OCI-LY3 (cell line): ENCODE results near the gene METTL4.

Experiments used
- H2AFZ ChIP-seq: fragments of 200-600, 300-600 bp; shearing (Covaris generic); 2 replicates; pipeline ENCODE4 v1.6.0; 2014; ENCODE audit warnings: antibody characterized with exemption, low read depth, low read length
- H3K27ac ChIP-seq: fragments of 200-600, 300-600 bp; sonication (generic); 2 replicates; pipeline ENCODE4 v1.5.1; 2014; ENCODE audit warnings: mild to moderate bottlenecking, low read length, moderate library complexity, mixed read lengths
- H3K27me3 ChIP-seq: fragments of 200-600, 300-600 bp; sonication (generic); 2 replicates; pipeline ENCODE4 v1.6.1; 2014; ENCODE audit warnings: low read depth, low read length, mixed read lengths
- H3K36me3 ChIP-seq: fragments of 200-600, 300-600 bp; sonication (generic); replicated peaks from 2 replicates; pipeline ENCODE3; 2014; ENCODE audit warnings: low read depth, low read length, mixed read lengths
- H3K4me1 ChIP-seq: fragments of 300-600, 200-600 bp; sonication (generic); 2 replicates; pipeline ENCODE4 v1.6.1; 2014; ENCODE audit warnings: low read length, mixed read lengths
- H3K4me2 ChIP-seq: fragments of 200-600, 300-600 bp; sonication (generic); 2 replicates; pipeline ENCODE4 v1.6.1; 2014; ENCODE audit warnings: low read length, mixed read lengths
- H3K4me3 ChIP-seq: fragments of 300-600, 200-600 bp; sonication (generic); 2 replicates; pipeline ENCODE4 v1.5.1; 2014; ENCODE audit warnings: antibody characterized with exemption, mild to moderate bottlenecking, low read length, moderate library complexity
- H3K79me2 ChIP-seq: fragments of 300-600, 200-600 bp; shearing (Covaris generic); 2 replicates; pipeline ENCODE4 v1.6.1; 2014; ENCODE audit warnings: mild to moderate bottlenecking, low read length, mixed read lengths
- H3K9ac ChIP-seq: fragments of 300-600, 200-600 bp; shearing (Covaris generic); 2 replicates; pipeline ENCODE4 v1.6.0; 2014; ENCODE audit warnings: mild to moderate bottlenecking, low read length, moderate library complexity
- H3K9me3 ChIP-seq: fragments of 200-600, 300-600 bp; shearing (Covaris generic); 2 replicates; pipeline ENCODE4 v1.6.1; 2014; ENCODE audit warnings: low read length, mixed read lengths; ENCODE audit not compliant: insufficient read depth
- H4K20me1 ChIP-seq: fragments of 200-600, 300-600 bp; sonication (generic); 2 replicates; pipeline ENCODE4 v1.6.1; 2016; ENCODE audit warnings: low read length, mixed read lengths; ENCODE audit not compliant: insufficient read depth
- CTCF ChIP-seq: fragments of 200-600, 300-600 bp; sonication (generic); IDR thresholded peaks from 2 replicates; pipeline ENCODE4 v1.5.1; 2014; ENCODE audit warnings: antibody characterized with exemption, low read length, low read depth
- EZH2phosphoT487 ChIP-seq: fragments of 200-600 bp; shearing (Covaris generic); IDR thresholded peaks from 2 replicates; pipeline ENCODE4 v1.6.1; 2018; ENCODE audit warnings: antibody characterized with exemption, mixed run types, low read depth

Gene METTL4

GRCh38 chr18:2508155-2508554, 63.1 kb downstream of the METTL4 start:
- H3K4me1 ChIP-seq, result no peaks in the 10 kb centered on the region
- no peak overlapping the region for H3K9ac ChIP-seq
- H3K9me3 ChIP-seq, result no peaks in the 10 kb centered on the region
- H3K36me3 ChIP-seq, result no peaks in the 10 kb centered on the region
- no peak overlapping the region for H2AFZ ChIP-seq
- no peaks in the 10 kb centered on the region for H3K79me2 ChIP-seq
- no peak for TF ChIP-seq EZH2phosphoT487
- TF ChIP-seq CTCF, result no peak
- no peak overlapping the region for H3K4me2 ChIP-seq
- no peak overlapping the region for H3K4me3 ChIP-seq
- H3K27me3 ChIP-seq, result no peaks in the 10 kb centered on the region
- H4K20me1 ChIP-seq, result no peaks in the 10 kb centered on the region
- H3K27ac ChIP-seq, result no peak overlapping the region

GRCh38 chr18:2504642-2505041, 66.7 kb downstream of the METTL4 start:
- Histone ChIP-seq H3K4me1 (no peaks in the 10 kb centered on the region), H3K4me3 (no peak overlapping the region), H3K27me3 (no peaks in the 10 kb centered on the region), H3K36me3 (no peaks in the 10 kb centered on the region), H3K9me3 (no peaks in the 10 kb centered on the region), H3K4me2 (no peak overlapping the region), H2AFZ (no peak overlapping the region), H3K9ac (no peak overlapping the region), H3K79me2 (no peaks in the 10 kb centered on the region), H3K27ac (no peak overlapping the region), H4K20me1 (no peaks in the 10 kb centered on the region)
- TF ChIP-seq EZH2phosphoT487 (no peak), CTCF (no peak)

- TF ChIP-seq EZH2phosphoT487, result no peak
- no peak for TF ChIP-seq CTCF
These were observed 68.4 kb downstream of the METTL4 start for GRCh38 chr18:2502880-2503279.

GRCh38 chr18:2502394-2502793, 68.9 kb downstream of the METTL4 start:
- no peak overlapping the region for H3K9ac ChIP-seq
- H3K27ac ChIP-seq, result no peak overlapping the region
- no peaks in the 10 kb centered on the region for H3K79me2 ChIP-seq
- H4K20me1 ChIP-seq, result no peaks in the 10 kb centered on the region
- no peak overlapping the region for H3K4me2 ChIP-seq
- H3K9me3 ChIP-seq, result no peaks in the 10 kb centered on the region
- H3K27me3 ChIP-seq, result no peaks in the 10 kb centered on the region
- no peak for TF ChIP-seq EZH2phosphoT487
- no peak for TF ChIP-seq CTCF
- H3K36me3 ChIP-seq, result no peaks in the 10 kb centered on the region
- H3K4me3 ChIP-seq, result no peak overlapping the region
- H3K4me1 ChIP-seq, result no peaks in the 10 kb centered on the region
- no peak overlapping the region for H2AFZ ChIP-seq

More at GRCh38 chr18:2502880-2503279, 68.4 kb downstream of the METTL4 start:
- Histone ChIP-seq H3K9me3 (no peaks in the 10 kb centered on the region), H2AFZ (no peak overlapping the region), H3K79me2 (no peaks in the 10 kb centered on the region), H4K20me1 (no peaks in the 10 kb centered on the region), H3K27ac (no peak overlapping the region), H3K36me3 (no peaks in the 10 kb centered on the region), H3K27me3 (no peaks in the 10 kb centered on the region), H3K4me1 (no peaks in the 10 kb centered on the region), H3K9ac (no peak overlapping the region), H3K4me2 (no peak overlapping the region), H3K4me3 (no peak overlapping the region)
